ENCODE data around the gene TMEM131.

TMEM131 gene

DNA sequence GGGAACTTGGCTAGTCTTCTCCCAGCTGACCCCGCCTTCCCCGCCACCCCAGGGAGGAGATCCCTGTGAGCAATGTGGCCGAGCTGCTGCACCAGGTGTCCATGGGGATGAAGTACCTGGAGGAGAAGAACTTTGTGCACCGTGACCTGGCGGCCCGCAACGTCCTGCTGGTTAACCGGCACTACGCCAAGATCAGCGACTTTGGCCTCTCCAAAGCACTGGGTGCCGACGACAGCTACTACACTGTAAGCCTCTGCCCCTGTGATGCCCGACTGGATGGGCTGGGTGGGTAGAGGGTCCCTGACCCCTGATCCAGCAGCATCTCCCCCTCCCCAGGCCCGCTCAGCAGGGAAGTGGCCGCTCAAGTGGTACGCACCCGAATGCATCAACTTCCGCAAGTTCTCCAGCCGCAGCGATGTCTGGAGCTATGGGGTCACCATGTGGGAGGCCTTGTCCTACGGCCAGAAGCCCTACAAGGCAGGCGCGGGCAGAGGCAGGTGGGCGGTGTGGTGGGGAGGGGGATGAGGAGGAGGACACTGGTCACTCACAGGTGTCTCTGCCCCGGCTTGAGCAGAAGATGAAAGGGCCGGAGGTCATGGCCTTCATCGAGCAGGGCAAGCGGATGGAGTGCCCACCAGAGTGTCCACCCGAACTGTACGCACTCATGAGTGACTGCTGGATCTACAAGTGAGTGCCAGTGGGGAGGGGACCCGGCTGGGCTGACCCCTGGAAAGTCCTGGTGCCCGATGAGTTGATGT, 258.1 kb downstream of the TMEM131 start:
- Histone ChIP-seq H3K4me3 (ENCODE audit: low read depth in 1 of 2, low read length in 2 of 2) (no peak overlapping the region), H3K9me3 (ENCODE audit: low read length) (no peaks in the 10 kb centered on the region), H3K27ac (ENCODE audit: low read depth, low read length) (no peak overlapping the region), H3K4me1 (ENCODE audit: insufficient read depth, low read length) (no peaks in the 10 kb centered on the region), H3K36me3 (ENCODE audit: insufficient read depth, low read length) (no peaks in the 10 kb centered on the region), H3K27me3 (ENCODE audit: control insufficient read depth in 1 of 2, insufficient read depth in 2 of 2, low read length in 2 of 2) (no peaks in the 10 kb centered on the region), H3K9ac (ENCODE audit: low read length) (no peak overlapping the region)

DNA sequence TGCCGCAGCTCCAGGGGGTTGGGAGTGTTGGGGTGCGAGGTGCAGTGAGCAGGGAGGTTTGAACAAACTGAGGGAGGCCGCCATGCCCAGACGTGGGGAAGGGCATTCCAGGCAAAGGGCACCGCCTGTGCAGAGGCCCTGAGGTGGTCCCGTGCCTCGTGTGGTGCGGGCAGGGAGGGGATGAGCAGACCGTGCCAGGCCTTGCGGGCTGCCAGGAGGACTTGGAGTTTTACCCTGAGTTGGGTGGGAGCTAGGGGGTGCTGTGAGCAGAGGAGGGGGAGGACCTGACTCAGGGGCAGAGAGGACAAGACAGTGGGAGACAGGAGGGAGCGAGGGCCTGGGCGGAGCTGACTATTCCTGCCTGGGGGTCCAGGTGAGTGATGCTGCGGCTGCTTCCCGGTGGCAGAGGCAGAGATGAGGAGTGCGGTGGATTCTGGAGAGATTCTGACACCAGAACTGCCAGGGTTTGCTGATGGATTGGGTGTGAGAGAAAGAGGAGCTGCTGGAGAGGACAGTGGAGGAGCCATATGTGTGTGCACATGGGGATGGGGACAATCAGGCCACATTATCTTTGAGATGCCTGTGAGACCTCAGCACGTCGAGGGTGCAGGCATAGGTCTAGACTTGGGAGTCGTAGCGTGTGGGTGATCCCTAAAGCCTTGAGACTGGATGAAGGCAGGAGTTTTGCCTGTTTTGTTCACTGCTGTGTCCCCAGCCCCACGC, 259.0 kb downstream of the TMEM131 start:
- Histone ChIP-seq H3K9ac (ENCODE audit: low read length) (no peak overlapping the region), H3K36me3 (ENCODE audit: insufficient read depth, low read length) (no peaks in the 10 kb centered on the region), H3K27ac (ENCODE audit: low read depth, low read length) (no peak overlapping the region), H3K4me1 (ENCODE audit: insufficient read depth, low read length) (no peaks in the 10 kb centered on the region), H3K27me3 (ENCODE audit: control insufficient read depth in 1 of 2, insufficient read depth in 2 of 2, low read length in 2 of 2) (no peaks in the 10 kb centered on the region), H3K4me3 (ENCODE audit: low read depth in 1 of 2, low read length in 2 of 2) (no peak overlapping the region), H3K9me3 (ENCODE audit: low read length) (no peaks in the 10 kb centered on the region)

DNA sequence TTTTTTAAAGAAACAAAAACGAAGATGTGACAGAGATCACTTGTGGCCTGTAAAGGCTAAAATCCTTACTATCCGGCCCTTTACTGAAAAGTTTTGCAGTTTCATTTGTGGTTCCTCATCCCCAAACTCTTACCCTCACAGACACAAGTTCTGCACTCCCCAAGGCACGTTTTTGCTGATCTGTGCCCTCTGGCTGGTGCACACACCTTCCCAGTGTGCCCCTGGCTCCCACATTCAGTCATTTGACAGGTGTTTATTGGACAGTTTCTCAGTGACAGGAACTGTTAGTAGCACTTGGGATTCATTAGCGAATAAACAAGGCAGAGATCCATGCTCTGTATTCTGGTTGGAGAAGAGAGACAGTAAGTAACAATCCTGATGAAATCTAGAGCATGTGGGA, 259.6 kb downstream of the TMEM131 start:
- no peaks in the 10 kb centered on the region for H3K27me3 ChIP-seq (ENCODE audit: control insufficient read depth in 1 of 2, insufficient read depth in 2 of 2, low read length in 2 of 2)
- no peak overlapping the region for H3K27ac ChIP-seq (ENCODE audit: low read depth, low read length)
- no peak overlapping the region for H3K9ac ChIP-seq (ENCODE audit: low read length)
- H3K4me3 ChIP-seq (ENCODE audit: low read depth in 1 of 2, low read length in 2 of 2): no peak overlapping the region
- no peaks in the 10 kb centered on the region for H3K4me1 ChIP-seq (ENCODE audit: insufficient read depth, low read length)
- no peaks in the 10 kb centered on the region for H3K9me3 ChIP-seq (ENCODE audit: low read length)
- no peaks in the 10 kb centered on the region for H3K36me3 ChIP-seq (ENCODE audit: insufficient read depth, low read length)

DNA sequence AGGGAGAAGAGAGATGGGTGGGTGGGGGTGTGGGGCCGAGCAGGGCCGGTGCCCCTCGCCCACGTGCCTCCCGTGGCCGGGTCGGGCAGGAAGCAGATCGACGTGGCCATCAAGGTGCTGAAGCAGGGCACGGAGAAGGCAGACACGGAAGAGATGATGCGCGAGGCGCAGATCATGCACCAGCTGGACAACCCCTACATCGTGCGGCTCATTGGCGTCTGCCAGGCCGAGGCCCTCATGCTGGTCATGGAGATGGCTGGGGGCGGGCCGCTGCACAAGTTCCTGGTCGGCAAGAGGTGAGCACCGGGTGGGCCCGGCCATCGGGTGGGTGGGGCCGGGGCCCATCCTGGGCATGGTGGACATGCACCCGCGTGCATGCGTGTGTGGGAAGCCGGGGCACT, 260.6 kb downstream of the TMEM131 start:
- H3K36me3 ChIP-seq (ENCODE audit: insufficient read depth, low read length): no peaks in the 10 kb centered on the region
- H3K4me3 ChIP-seq (ENCODE audit: low read depth in 1 of 2, low read length in 2 of 2): no peak overlapping the region
- peaks cover 2% of the 10 kb centered on the region for H3K9me3 ChIP-seq (ENCODE audit: low read length)
- no peak overlapping the region for H3K27ac ChIP-seq (ENCODE audit: low read depth, low read length)
- H3K4me1 ChIP-seq (ENCODE audit: insufficient read depth, low read length): no peaks in the 10 kb centered on the region
- H3K9ac ChIP-seq (ENCODE audit: low read length): no peak overlapping the region
- H3K27me3 ChIP-seq (ENCODE audit: control insufficient read depth in 1 of 2, insufficient read depth in 2 of 2, low read length in 2 of 2): no peaks in the 10 kb centered on the region

DNA sequence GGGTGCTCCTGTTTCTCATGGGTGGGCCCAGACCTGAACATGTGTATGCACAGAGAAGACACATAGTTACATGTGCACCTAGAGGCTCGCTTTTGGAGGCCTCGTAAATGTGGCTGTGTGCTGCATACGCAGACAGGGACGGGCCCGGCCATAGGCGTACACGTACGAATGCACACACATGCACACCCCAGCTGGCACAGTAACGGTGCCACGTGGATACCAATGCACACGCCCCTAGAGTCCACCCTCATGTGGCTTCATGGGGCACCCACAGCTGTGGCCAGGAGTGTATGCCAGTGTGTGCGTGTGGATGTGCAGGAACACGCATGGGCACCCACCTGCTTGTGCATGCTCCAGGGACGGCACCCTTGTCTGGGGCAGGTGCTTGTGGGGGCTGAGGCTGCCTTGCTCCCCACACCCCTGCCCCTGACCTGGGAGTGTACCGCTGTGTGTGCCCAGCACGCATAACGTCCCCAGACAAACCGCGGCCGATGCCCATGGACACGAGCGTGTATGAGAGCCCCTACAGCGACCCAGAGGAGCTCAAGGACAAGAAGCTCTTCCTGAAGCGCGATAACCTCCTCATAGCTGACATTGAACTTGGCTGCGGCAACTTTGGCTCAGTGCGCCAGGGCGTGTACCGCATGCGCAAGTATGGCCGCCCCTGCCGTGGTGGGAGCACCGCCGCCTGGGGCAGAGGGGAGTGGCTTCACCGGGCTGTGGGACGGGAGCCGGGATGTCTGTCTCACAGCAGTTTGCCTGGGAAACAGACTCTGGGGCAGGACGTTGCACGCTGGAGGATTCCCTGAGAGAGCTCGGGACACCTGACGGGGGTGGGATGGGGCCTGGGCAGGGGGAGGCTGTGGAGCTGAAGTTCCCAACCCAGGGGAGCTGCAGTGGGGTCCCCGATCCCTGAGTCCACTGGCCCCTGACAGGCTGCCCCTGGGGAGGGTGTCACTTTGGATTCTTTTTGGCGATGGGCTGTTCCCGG, 261.4 kb downstream of the TMEM131 start:
- Histone ChIP-seq H3K9me3 (ENCODE audit: low read length) (peaks cover 4% of the 10 kb centered on the region), H3K4me1 (ENCODE audit: insufficient read depth, low read length) (no peaks in the 10 kb centered on the region), H3K27me3 (ENCODE audit: control insufficient read depth in 1 of 2, insufficient read depth in 2 of 2, low read length in 2 of 2) (no peaks in the 10 kb centered on the region), H3K4me3 (ENCODE audit: low read depth in 1 of 2, low read length in 2 of 2) (no peak overlapping the region), H3K27ac (ENCODE audit: low read depth, low read length) (no peak overlapping the region), H3K9ac (ENCODE audit: low read length) (no peak overlapping the region), H3K36me3 (ENCODE audit: insufficient read depth, low read length) (no peaks in the 10 kb centered on the region)

DNA sequence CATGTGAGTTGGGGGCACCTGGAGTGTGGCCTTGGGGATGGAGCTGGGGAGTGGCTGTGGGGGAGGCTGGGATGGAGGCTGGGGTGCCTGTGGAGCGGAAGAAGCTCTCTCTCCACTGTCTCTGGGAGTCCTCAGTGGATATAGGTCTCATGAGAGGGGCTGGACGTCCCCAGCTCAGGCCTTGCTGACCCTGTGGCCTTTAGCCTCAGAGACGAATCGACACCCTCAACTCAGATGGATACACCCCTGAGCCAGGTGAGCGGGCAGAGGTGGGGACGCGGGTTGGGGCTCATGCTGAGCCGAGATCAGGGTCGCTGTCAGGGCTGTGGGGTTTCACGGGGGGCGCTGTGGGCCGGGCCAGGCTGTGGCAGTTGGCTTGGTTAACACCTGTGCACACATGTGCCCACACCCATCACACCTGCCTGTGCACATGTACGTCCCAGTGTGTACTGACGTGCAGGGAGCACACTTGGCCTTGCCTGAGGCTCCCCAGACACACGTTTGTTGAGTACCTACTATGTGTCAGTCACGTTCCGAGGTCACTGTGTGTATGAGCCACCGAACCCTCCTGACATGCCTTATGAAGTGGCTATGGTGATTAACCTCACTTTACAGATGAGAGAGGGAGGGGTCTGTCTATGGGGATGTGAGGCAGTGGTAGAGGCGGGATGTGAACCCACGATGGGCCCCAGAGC, 262.3 kb downstream of the TMEM131 start:
- Histone ChIP-seq H3K4me3 (ENCODE audit: low read depth in 1 of 2, low read length in 2 of 2) (no peak overlapping the region), H3K36me3 (ENCODE audit: insufficient read depth, low read length) (no peaks in the 10 kb centered on the region), H3K27ac (ENCODE audit: low read depth, low read length) (no peak overlapping the region)

DNA sequence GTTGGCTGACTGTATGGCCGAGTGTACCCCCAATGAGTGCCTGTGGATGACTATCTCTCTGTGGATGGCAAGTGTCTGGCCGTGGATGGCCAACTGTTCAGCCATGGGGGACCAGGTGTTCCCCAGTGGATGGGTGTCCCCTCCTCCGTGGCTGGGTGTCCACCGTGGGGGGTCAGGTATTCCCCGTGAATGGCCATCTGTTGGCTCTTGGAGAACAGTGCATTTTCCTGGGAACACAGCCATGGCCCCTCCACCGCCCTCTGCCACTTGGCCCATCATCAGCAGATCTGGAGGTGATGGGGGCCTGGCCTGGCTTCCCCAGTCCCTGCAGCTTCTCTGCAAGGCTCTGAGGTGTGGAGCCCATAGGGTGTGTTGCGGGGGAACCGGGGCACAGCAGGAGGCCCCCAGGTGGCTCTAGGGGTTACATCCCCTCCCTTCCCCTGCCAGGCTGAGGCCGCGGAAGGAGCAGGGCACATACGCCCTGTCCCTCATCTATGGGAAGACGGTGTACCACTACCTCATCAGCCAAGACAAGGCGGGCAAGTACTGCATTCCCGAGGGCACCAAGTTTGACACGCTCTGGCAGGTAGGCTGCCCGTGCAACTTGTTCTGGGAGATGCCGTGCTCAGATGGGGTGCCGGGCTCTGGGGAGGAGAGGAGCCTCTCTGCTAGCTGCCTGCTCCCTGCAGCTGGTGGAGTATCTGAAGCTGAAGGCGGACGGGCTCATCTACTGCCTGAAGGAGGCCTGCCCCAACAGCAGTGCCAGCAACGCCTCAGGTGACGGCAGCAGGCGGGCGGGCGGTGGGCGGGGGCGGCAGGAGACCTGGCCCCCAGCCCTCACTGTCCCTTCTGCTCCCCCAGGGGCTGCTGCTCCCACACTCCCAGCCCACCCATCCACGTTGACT, 263.1 kb downstream of the TMEM131 start:
- H3K27ac ChIP-seq (ENCODE audit: low read depth, low read length): no peak overlapping the region
- no peaks in the 10 kb centered on the region for H3K27me3 ChIP-seq (ENCODE audit: control insufficient read depth in 1 of 2, insufficient read depth in 2 of 2, low read length in 2 of 2)
- H3K36me3 ChIP-seq (ENCODE audit: insufficient read depth, low read length): no peaks in the 10 kb centered on the region
- no peak overlapping the region for H3K9ac ChIP-seq (ENCODE audit: low read length)
- no peaks in the 10 kb centered on the region for H3K4me1 ChIP-seq (ENCODE audit: insufficient read depth, low read length)
- no peak overlapping the region for H3K4me3 ChIP-seq (ENCODE audit: low read depth in 1 of 2, low read length in 2 of 2)
- H3K9me3 ChIP-seq (ENCODE audit: low read length): peaks cover 4% of the 10 kb centered on the region

More for the DNA sequence above, 262.3 kb downstream of the TMEM131 start:
- Histone ChIP-seq H3K9ac (ENCODE audit: low read length) (no peak overlapping the region), H3K9me3 (ENCODE audit: low read length) (peaks cover 4% of the 10 kb centered on the region), H3K27me3 (ENCODE audit: control insufficient read depth in 1 of 2, insufficient read depth in 2 of 2, low read length in 2 of 2) (no peaks in the 10 kb centered on the region), H3K4me1 (ENCODE audit: insufficient read depth, low read length) (no peaks in the 10 kb centered on the region)

DNA sequence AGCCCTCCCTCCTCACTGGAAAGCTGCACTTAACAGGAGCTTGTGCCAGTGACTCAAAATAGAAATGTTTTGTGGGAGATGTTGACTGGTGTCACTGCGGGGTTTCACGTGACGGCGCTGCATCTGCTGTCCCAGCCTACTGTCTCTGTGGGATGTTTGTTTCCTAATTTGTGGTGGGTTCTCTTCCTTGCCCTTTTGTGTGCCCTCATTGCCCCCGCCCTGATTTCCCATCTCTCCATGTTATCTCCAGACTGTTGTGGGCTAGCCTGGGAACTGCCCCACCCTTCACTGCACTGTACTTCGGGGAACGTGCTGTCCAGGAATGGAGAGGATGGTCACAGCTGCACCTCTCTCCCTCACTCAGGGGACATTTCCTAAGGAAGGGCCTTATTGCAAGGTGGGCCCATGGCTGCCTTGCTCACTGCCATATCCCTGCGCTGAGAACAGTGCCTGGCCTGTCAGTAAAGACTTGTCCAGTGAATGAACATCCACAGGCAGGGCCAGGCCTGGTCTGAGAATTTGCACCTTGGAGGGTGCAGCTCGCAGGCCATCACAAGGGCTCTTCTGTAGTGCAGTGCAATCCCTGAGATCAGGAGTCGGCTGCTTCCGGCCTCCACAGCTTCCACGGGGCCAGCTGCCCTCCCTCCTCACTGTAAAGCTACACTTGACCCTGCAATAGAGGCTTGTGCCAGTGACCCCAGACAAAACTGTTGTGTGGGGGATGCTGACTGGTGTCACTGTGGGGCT, 264.3 kb downstream of the TMEM131 start:
- no peaks in the 10 kb centered on the region for H3K36me3 ChIP-seq (ENCODE audit: insufficient read depth, low read length)
- no peak overlapping the region for H3K9ac ChIP-seq (ENCODE audit: low read length)
- no peaks in the 10 kb centered on the region for H3K27me3 ChIP-seq (ENCODE audit: control insufficient read depth in 1 of 2, insufficient read depth in 2 of 2, low read length in 2 of 2)
- no peaks in the 10 kb centered on the region for H3K4me1 ChIP-seq (ENCODE audit: insufficient read depth, low read length)
- no peak overlapping the region for H3K4me3 ChIP-seq (ENCODE audit: low read depth in 1 of 2, low read length in 2 of 2)
- peaks cover 4% of the 10 kb centered on the region for H3K9me3 ChIP-seq (ENCODE audit: low read length)
- no peak overlapping the region for H3K27ac ChIP-seq (ENCODE audit: low read depth, low read length)

DNA sequence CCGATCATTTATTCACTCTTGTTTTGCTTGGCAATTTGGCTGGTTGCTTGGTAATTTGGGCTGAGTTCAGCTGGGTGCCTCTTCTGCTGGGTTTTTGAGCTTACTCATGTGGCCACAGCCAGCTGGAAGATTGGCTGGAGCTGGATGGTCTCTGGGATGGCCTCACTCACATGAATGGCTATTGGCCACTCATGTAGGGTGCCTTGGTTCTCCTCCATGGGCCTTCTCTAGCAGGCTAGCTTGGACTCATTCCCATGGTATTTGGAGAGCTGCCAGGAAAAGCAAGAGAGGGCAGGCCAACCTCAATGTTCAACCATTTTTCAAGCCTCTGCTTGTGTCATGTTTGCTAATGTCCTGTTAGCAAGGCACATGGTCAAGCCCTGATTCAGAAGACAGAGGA, 265.5 kb downstream of the TMEM131 start:
- peak overlapping the region in 1 of 2 donors; percentile 32 for H3K4me3 ChIP-seq (ENCODE audit: low read depth in 1 of 2, low read length in 2 of 2)
- H3K4me1 ChIP-seq (ENCODE audit: insufficient read depth, low read length): no peaks in the 10 kb centered on the region
- no peaks in the 10 kb centered on the region for H3K36me3 ChIP-seq (ENCODE audit: insufficient read depth, low read length)
- peaks cover 0 to 2% of the 10 kb centered on the region in 2 donors for H3K27me3 ChIP-seq (ENCODE audit: control insufficient read depth in 1 of 2, insufficient read depth in 2 of 2, low read length in 2 of 2)
- no peak overlapping the region for H3K9ac ChIP-seq (ENCODE audit: low read length)
- H3K9me3 ChIP-seq (ENCODE audit: low read length): peaks cover 4% of the 10 kb centered on the region
- no peak overlapping the region for H3K27ac ChIP-seq (ENCODE audit: low read depth, low read length)
